ENCODE results near the gene BTNL8. TPM values are rescaled to one million over a fixed set of nuclear protein-coding genes. Genes with fewer than 3 reads are reported as not detected.
A peak's percentile ranks its signal among the peaks of the same experiment; 100 is the strongest.

Gene BTNL8
- total and polyA plus RNA-seq, 2 donors (not counting 1 experiment from before 2014, with no cell fraction given) = not detected

- H3K4me3 ChIP-seq (replicated peaks in 1 of 4; ENCODE audit: control extremely low read depth in 1 of 4, insufficient read depth in 1 of 4, low read depth in 3 of 4, low read length in 4 of 4) = no peak overlapping the region
- peaks cover 11% of the 10 kb centered on the region for H3K79me2 ChIP-seq (ENCODE audit: control insufficient read depth, insufficient read depth, low read length)
- H3K36me3 ChIP-seq (ENCODE audit: control insufficient read depth, insufficient read depth, low read length) = peaks cover 2% of the 10 kb centered on the region
- no peaks in the 10 kb centered on the region for H3K9me3 ChIP-seq (ENCODE audit: control insufficient read depth, insufficient read depth, low read depth, low read length)
- H2AFZ ChIP-seq (ENCODE audit: low read length) = no peak overlapping the region
- H3K27ac ChIP-seq (ENCODE audit: insufficient read depth, low read length) = no peak overlapping the region
- no peaks in the 10 kb centered on the region for H3K27me3 ChIP-seq (ENCODE audit: control insufficient read depth, insufficient read depth, low read length)
- no peak overlapping the region for H3K9ac ChIP-seq (ENCODE audit: insufficient read depth, low read length)
- H3K4me1 ChIP-seq (ENCODE audit: control insufficient read depth, extremely low read depth, insufficient read depth, low read length) = no peaks in the 10 kb centered on the region
- H4K20me1 ChIP-seq (ENCODE audit: control insufficient read depth, extremely low read depth, insufficient read depth, low read length) = no peaks in the 10 kb centered on the region
- no peak for TF ChIP-seq EZH2 (IDR thresholded peaks at IDR 0.05; ENCODE audit: low read length, missing control alignments)
- TF ChIP-seq CTCF (conservative IDR thresholded peaks at IDR 0.05 in 1 of 2, IDR thresholded peaks at IDR 0.05 in 1 of 2; ENCODE audit: low read depth in 1 of 2, low read length in 2 of 2) = no peak
- no peak overlapping the region for H3K4me2 ChIP-seq (ENCODE audit: extremely low read depth, insufficient read depth, low read length)
- DNase-seq (ENCODE audit: low read depth in 2 of 2) = no peak
These were observed 40.4 kb upstream of the BTNL8 start for GRCh38 chr5:180858586-180858985.

- no peak for TF ChIP-seq EZH2 (IDR thresholded peaks at IDR 0.05; ENCODE audit: low read length, missing control alignments)
- TF ChIP-seq CTCF (conservative IDR thresholded peaks at IDR 0.05 in 1 of 2, IDR thresholded peaks at IDR 0.05 in 1 of 2; ENCODE audit: low read depth in 1 of 2, low read length in 2 of 2) = peak; percentile 14 to 15
- Histone ChIP-seq H3K27me3 (ENCODE audit: control insufficient read depth, insufficient read depth, low read length) (no peaks in the 10 kb centered on the region), H3K27ac (ENCODE audit: insufficient read depth, low read length) (peak overlapping the region; percentile 75), H3K36me3 (ENCODE audit: control insufficient read depth, insufficient read depth, low read length) (peaks cover 2% of the 10 kb centered on the region), H3K4me2 (ENCODE audit: extremely low read depth, insufficient read depth, low read length) (peak overlapping the region; percentile 79), H3K9ac (ENCODE audit: insufficient read depth, low read length) (peak overlapping the region; percentile 88), H3K79me2 (ENCODE audit: control insufficient read depth, insufficient read depth, low read length) (peaks cover 11% of the 10 kb centered on the region), H3K4me3 (replicated peaks in 1 of 4; ENCODE audit: control extremely low read depth in 1 of 4, insufficient read depth in 1 of 4, low read depth in 3 of 4, low read length in 4 of 4) (peak overlapping the region; percentile 79 to 95 (median 91)), H3K9me3 (ENCODE audit: control insufficient read depth, insufficient read depth, low read depth, low read length) (no peaks in the 10 kb centered on the region), H4K20me1 (ENCODE audit: control insufficient read depth, extremely low read depth, insufficient read depth, low read length) (no peaks in the 10 kb centered on the region), H3K4me1 (ENCODE audit: control insufficient read depth, extremely low read depth, insufficient read depth, low read length) (no peaks in the 10 kb centered on the region), H2AFZ (ENCODE audit: low read length) (peak overlapping the region; percentile 96)
- peak in 1 of 2 donors; percentile 27 for DNase-seq (ENCODE audit: low read depth in 2 of 2)
These were observed 38.6 kb upstream of the BTNL8 start for GRCh38 chr5:180860273-180860886.

GRCh38 chr5:180860887-180861822 lies 37.8 kb upstream of the BTNL8 start, which contains the start of gene ZFP62:
Gene ZFP62 (minus strand): TSS chr5:180861276. CDS start chr5:180861219, 57 bp downstream.
- Histone ChIP-seq H3K9me3 (ENCODE audit: control insufficient read depth, insufficient read depth, low read depth, low read length) (no peaks in the 10 kb centered on the region), H3K36me3 (ENCODE audit: control insufficient read depth, insufficient read depth, low read length) (no peaks in the 10 kb centered on the region), H3K27me3 (ENCODE audit: control insufficient read depth, insufficient read depth, low read length) (no peaks in the 10 kb centered on the region), H3K4me2 (ENCODE audit: extremely low read depth, insufficient read depth, low read length) (peak within 1 kb of the TSS; percentile 84), H2AFZ (ENCODE audit: low read length) (peak within 1 kb of the TSS; percentile 96), H4K20me1 (ENCODE audit: control insufficient read depth, extremely low read depth, insufficient read depth, low read length) (no peaks in the 10 kb centered on the region), H3K4me3 (replicated peaks in 1 of 4; ENCODE audit: control extremely low read depth in 1 of 4, insufficient read depth in 1 of 4, low read depth in 3 of 4, low read length in 4 of 4) (peak within 1 kb of the TSS; percentile 79 to 95 (median 91)), H3K79me2 (ENCODE audit: control insufficient read depth, insufficient read depth, low read length) (peaks cover 11% of the 10 kb centered on the region), H3K27ac (ENCODE audit: insufficient read depth, low read length) (peak within 1 kb of the TSS; percentile 75), H3K4me1 (ENCODE audit: control insufficient read depth, extremely low read depth, insufficient read depth, low read length) (no peaks in the 10 kb centered on the region), H3K9ac (ENCODE audit: insufficient read depth, low read length) (peak within 1 kb of the TSS; percentile 88)
- TF ChIP-seq CTCF (conservative IDR thresholded peaks at IDR 0.05 in 1 of 2, IDR thresholded peaks at IDR 0.05 in 1 of 2; ENCODE audit: low read depth in 1 of 2, low read length in 2 of 2) (no peak), EZH2 (IDR thresholded peaks at IDR 0.05; ENCODE audit: low read length, missing control alignments) (no peak)
- peak; percentile 90 for DNase-seq (ENCODE audit: low read depth in 2 of 2)
